ENCODE data around the gene TPST2. TPM values are rescaled to one million over a fixed set of nuclear protein-coding genes. Genes with fewer than 3 reads are reported as not detected.

TPST2 gene
- total and polyA plus RNA-seq, 7 experiments from 2014 or later: 14.4 to 44.8 (median 20.6) TPM

GRCh38 chr22:26579331-26579886 lies 10.5 kb downstream of the TPST2 start:
- intact Hi-C loops (cut with micrococcal nuclease): loop anchor here in 1 of 2 donors (1.0 kb wide), 1 partner anchor 11 kb away; the partner anchor contains the start of gene TPST2
- Mint-ChIP-seq H3K4me1 (peaks cover 46 to 67% (median 58%) of the 10 kb centered on the region in 7 donors), H3K36me3 (peaks cover 0 to 19% (median 0%) of the 10 kb centered on the region in 5 donors)

DNA sequence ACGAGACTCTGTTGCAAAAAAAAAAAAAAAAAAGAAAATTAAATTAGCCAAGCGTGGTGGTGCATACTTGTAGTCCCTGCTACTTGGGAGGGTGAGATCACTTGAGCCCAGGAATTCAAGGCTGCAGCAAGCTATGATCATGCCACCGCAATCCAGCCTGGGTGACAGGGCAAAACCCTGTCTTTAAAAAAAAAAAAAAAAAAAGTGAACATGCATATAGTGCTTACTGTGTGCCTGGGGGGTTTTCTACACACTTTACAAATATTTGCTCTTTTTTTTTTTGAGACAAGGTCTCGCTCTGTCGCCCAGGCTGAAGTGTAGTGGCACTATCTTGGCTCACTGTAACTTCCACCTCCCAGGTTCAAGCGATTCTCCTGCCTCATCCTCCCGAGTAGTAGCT lies 12.9 kb downstream of the TPST2 start:
- ATAC-seq (no peak), DNase-seq (no peak)
- no peaks in the 10 kb centered on the region for H3K9me3 ChIP-seq (ENCODE audit: control insufficient read depth in 2 of 3, low read length in 3 of 3)
- no peaks in the 10 kb centered on the region for H3K9me3 Mint-ChIP-seq
- ChIA-PET CTCF (interaction anchor here (0.7 kb wide), 1 partner anchor 61 kb away, joined by 3 read pairs; no protein-coding TSS in a partner anchor), POLR2A (interaction anchor here (0.6 to 1.5 kb wide), 3 partner anchors 13 to 103 kb away, joined by 3 to 4 read pairs (median 3); partner anchors contain the start of gene TPST2)
- H3K4me3 Mint-ChIP-seq: no peak overlapping the region
- H3K4me3 ChIP-seq (ENCODE audit: low read length): no peak overlapping the region
- H3K36me3 Mint-ChIP-seq: peaks cover 0 to 20% (median 0%) of the 10 kb centered on the region in 5 donors
- H3K27ac Mint-ChIP-seq: peak overlapping the region in 2 of 9 donors; percentile 74 to 91
- H3K27ac ChIP-seq (ENCODE audit: low read depth, low read length): no peak overlapping the region
- no peaks in the 10 kb centered on the region for H3K27me3 Mint-ChIP-seq
- intact Hi-C loops (cut with micrococcal nuclease): no loop called here
- H3K27me3 ChIP-seq (ENCODE audit: control insufficient read depth in 2 of 2, insufficient read depth in 2 of 2, low read length in 2 of 2): no peaks in the 10 kb centered on the region
- peaks cover 32 to 47% of the 10 kb centered on the region in 2 donors for H3K4me1 ChIP-seq (ENCODE audit: control insufficient read depth in 2 of 2, insufficient read depth in 2 of 2, low read length in 2 of 2)
- H3K36me3 ChIP-seq (ENCODE audit: control insufficient read depth in 2 of 3, insufficient read depth in 3 of 3, low read length in 3 of 3): no peaks in the 10 kb centered on the region
- H3K4me1 Mint-ChIP-seq: peaks cover 52 to 80% (median 69%) of the 10 kb centered on the region in 7 donors

More at GRCh38 chr22:26579331-26579886, 10.5 kb downstream of the TPST2 start:
- peak overlapping the region; percentile 87 to 96 (median 92) for H3K27ac Mint-ChIP-seq
- no peaks in the 10 kb centered on the region for H3K9me3 Mint-ChIP-seq
- ChIA-PET CTCF (no interaction called here), POLR2A (no interaction called here)
- no peaks in the 10 kb centered on the region for H3K27me3 ChIP-seq (ENCODE audit: control insufficient read depth in 2 of 2, insufficient read depth in 2 of 2, low read length in 2 of 2)
- H3K4me1 ChIP-seq (ENCODE audit: control insufficient read depth in 2 of 2, insufficient read depth in 2 of 2, low read length in 2 of 2): peaks cover 26 to 47% of the 10 kb centered on the region in 2 donors
- peak overlapping the region; percentile 69 for H3K27ac ChIP-seq (ENCODE audit: low read depth, low read length)
- peak overlapping the region; percentile 56 to 88 (median 79) for H3K4me3 Mint-ChIP-seq
- H3K27me3 Mint-ChIP-seq: no peaks in the 10 kb centered on the region
- DNase-seq (peak; percentile 31 to 55 (median 49)), ATAC-seq (peak; percentile 93)
- H3K36me3 ChIP-seq (ENCODE audit: control insufficient read depth in 2 of 3, insufficient read depth in 3 of 3, low read length in 3 of 3): no peaks in the 10 kb centered on the region
- H3K9me3 ChIP-seq (ENCODE audit: control insufficient read depth in 2 of 3, low read length in 3 of 3): no peaks in the 10 kb centered on the region
- peak overlapping the region; percentile 53 for H3K4me3 ChIP-seq (ENCODE audit: low read length)

DNA sequence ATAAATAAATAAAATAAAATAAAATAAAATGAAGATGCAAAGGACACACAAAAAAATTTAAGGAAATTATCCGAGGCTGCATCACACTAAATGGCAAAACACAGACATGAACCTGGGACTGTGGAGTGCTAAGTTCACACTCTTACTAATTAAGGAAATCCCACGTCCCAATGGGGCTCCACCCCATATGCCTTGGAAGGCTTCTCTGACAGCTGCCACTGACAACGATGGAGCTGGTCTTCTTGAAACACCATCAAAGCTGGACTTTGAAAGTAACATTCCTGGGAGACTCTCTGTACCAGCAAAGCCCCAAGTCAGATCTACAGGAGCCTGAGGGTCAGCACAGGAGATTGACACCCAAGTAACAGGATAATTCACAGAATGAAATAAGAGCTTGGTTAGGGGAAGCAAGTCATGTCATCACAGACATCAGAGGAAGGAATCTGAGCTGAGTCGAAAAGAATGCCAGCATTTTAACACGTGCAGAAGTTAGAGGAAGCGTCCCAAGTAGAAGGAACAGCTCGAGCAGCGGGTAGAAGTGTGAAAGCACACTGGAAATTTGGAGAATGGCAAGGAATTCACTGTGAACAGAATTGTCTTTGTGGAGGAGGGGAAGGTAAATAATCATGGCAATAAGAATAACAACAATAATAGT lies 13.8 kb downstream of the TPST2 start:
- H3K36me3 ChIP-seq (ENCODE audit: control insufficient read depth in 2 of 3, insufficient read depth in 3 of 3, low read length in 3 of 3): no peaks in the 10 kb centered on the region
- H3K9me3 ChIP-seq (ENCODE audit: control insufficient read depth in 2 of 3, low read length in 3 of 3): no peaks in the 10 kb centered on the region
- no peak for ATAC-seq
- H3K4me3 Mint-ChIP-seq: no peak overlapping the region
- intact Hi-C loops (cut with micrococcal nuclease): no loop called here
- ChIA-PET POLR2A (interaction anchor here (0.6 to 1.5 kb wide), 3 partner anchors 14 to 104 kb away, joined by 3 to 4 read pairs (median 3); partner anchors contain the start of gene TPST2), CTCF (interaction anchor here (0.7 kb wide), 1 partner anchor 60 kb away, joined by 3 read pairs; no protein-coding TSS in a partner anchor)
- no peak overlapping the region for H3K27ac ChIP-seq (ENCODE audit: low read depth, low read length)
- DNase-seq: no peak
- H3K27me3 Mint-ChIP-seq: no peaks in the 10 kb centered on the region
- no peaks in the 10 kb centered on the region for H3K9me3 Mint-ChIP-seq
- no peak overlapping the region for H3K4me3 ChIP-seq (ENCODE audit: low read length)
- H3K4me1 Mint-ChIP-seq: peaks cover 50 to 84% (median 73%) of the 10 kb centered on the region in 7 donors
- H3K27me3 ChIP-seq (ENCODE audit: control insufficient read depth in 2 of 2, insufficient read depth in 2 of 2, low read length in 2 of 2): no peaks in the 10 kb centered on the region
- H3K36me3 Mint-ChIP-seq: peaks cover 0 to 19% (median 0%) of the 10 kb centered on the region in 5 donors
- peaks cover 30 to 39% of the 10 kb centered on the region in 2 donors for H3K4me1 ChIP-seq (ENCODE audit: control insufficient read depth in 2 of 2, insufficient read depth in 2 of 2, low read length in 2 of 2)
- H3K27ac Mint-ChIP-seq: peak overlapping the region in 7 of 9 donors; percentile 6 to 76 (median 30)

DNA sequence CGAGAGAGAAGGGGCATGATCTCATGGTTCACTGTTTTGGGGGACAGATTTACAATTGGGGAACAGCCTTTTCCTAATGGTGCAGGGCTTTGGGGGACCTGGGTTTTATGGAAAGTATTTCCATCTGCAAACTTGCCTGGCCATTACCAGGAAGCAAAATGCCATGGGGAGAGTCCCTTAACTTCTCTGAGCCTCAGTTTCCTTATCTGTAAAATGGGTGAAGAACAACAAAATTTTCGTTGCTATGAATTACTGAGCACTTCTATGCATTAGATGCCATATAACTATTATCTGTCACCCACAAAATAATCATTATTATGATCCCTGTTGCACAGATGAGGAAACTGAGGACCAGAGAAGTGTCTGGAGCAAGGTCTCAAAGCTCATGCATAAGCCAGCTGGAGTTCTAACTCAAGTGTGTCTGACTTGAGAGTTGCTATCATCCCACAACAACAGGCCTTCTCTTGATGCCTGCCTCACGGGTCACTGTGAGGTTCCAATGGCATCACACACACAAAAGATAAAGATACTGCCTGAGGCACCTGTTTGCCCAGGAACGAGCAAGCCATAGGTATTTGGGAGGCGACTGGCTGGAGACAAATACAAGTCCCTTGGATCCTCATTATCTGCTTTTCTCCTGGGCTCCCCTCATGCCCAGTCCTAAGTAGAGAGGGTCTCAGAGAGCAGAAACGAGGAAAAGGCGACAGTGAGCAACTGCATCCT lies 15.8 kb downstream of the TPST2 start:
- Histone ChIP-seq H3K9me3 (ENCODE audit: control insufficient read depth in 2 of 3, low read length in 3 of 3) (no peaks in the 10 kb centered on the region), H3K4me3 (ENCODE audit: low read length) (no peak overlapping the region), H3K27ac (ENCODE audit: low read depth, low read length) (no peak overlapping the region), H3K36me3 (ENCODE audit: control insufficient read depth in 2 of 3, insufficient read depth in 3 of 3, low read length in 3 of 3) (no peaks in the 10 kb centered on the region), H3K4me1 (ENCODE audit: control insufficient read depth in 2 of 2, insufficient read depth in 2 of 2, low read length in 2 of 2) (peaks cover 11 to 32% of the 10 kb centered on the region in 2 donors), H3K27me3 (ENCODE audit: control insufficient read depth in 2 of 2, insufficient read depth in 2 of 2, low read length in 2 of 2) (no peaks in the 10 kb centered on the region)
- Mint-ChIP-seq H3K27ac (peak overlapping the region in 8 of 9 donors; percentile 49 to 86 (median 77)), H3K4me1 (peaks cover 38 to 78% (median 63%) of the 10 kb centered on the region in 7 donors), H3K27me3 (no peaks in the 10 kb centered on the region), H3K36me3 (peaks cover 0 to 15% (median 0%) of the 10 kb centered on the region in 5 donors), H3K9me3 (no peaks in the 10 kb centered on the region), H3K4me3 (peak overlapping the region in 1 of 10 donors; percentile 45)
- POLR2A ChIA-PET: interaction anchor here (0.6 kb wide), 1 partner anchor 17 kb away, joined by 6 read pairs; no protein-coding TSS in a partner anchor
- no peak for DNase-seq
- intact Hi-C loops (cut with micrococcal nuclease): no loop called here
- CTCF ChIA-PET: no interaction called here
- ATAC-seq: no peak

DNA sequence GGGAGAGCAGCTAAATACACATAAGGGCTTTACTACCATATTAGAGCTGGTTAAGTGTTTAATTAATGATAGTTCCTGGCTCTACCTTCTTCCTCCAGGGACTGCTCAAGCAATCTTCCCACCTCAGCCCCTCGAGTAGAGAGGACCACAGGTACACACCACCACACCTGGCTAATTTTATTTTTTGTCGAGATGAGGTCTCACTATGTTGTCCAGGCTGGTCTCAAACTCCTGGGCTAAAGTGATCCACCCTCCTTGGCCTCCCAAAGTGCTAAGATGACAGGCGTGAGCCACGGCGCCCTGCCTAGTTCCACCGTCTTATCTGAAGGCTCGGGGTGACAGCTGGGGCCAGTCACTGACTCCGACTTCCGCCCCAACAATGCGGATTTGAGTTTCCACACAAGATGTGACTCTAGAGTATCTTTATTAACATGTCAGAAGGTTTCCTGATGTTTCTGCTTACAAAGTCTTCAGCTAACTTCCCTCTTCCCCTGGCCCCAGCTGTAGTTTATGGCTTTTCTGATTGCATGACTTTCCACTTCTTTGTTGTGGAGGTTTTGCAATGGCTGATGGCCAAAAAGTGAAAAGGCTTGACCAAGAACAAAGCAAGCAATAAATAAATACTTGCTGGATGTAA lies 16.8 kb downstream of the TPST2 start:
- peak; percentile 91 for ATAC-seq
- Mint-ChIP-seq H3K4me1 (peaks cover 34 to 75% (median 57%) of the 10 kb centered on the region in 7 donors), H3K9me3 (no peaks in the 10 kb centered on the region), H3K4me3 (peak overlapping the region in 6 of 10 donors; percentile 14 to 51 (median 33)), H3K27ac (peak overlapping the region; percentile 49 to 86 (median 77)), H3K27me3 (no peaks in the 10 kb centered on the region), H3K36me3 (peaks cover 0 to 12% (median 0%) of the 10 kb centered on the region in 5 donors)
- POLR2A ChIA-PET: interaction anchor here (0.7 kb wide), 1 partner anchor 36 kb away, joined by 7 read pairs; no protein-coding TSS in a partner anchor
- no peaks in the 10 kb centered on the region for H3K27me3 ChIP-seq (ENCODE audit: control insufficient read depth in 2 of 2, insufficient read depth in 2 of 2, low read length in 2 of 2)
- H3K4me3 ChIP-seq (ENCODE audit: low read length): no peak overlapping the region
- intact Hi-C loops (cut with micrococcal nuclease): loop anchor here in 1 of 2 donors (2.0 kb wide), 1 partner anchor 18 kb away; the partner anchor contains the start of gene TPST2
- CTCF ChIA-PET: interaction anchor here (1.0 kb wide), 1 partner anchor 14 kb away, joined by 3 read pairs; no protein-coding TSS in a partner anchor
- no peaks in the 10 kb centered on the region for H3K9me3 ChIP-seq (ENCODE audit: control insufficient read depth in 2 of 3, low read length in 3 of 3)
- H3K27ac ChIP-seq (ENCODE audit: low read depth, low read length): no peak overlapping the region
- no peaks in the 10 kb centered on the region for H3K36me3 ChIP-seq (ENCODE audit: control insufficient read depth in 2 of 3, insufficient read depth in 3 of 3, low read length in 3 of 3)
- peaks cover 6 to 22% of the 10 kb centered on the region in 2 donors for H3K4me1 ChIP-seq (ENCODE audit: control insufficient read depth in 2 of 2, insufficient read depth in 2 of 2, low read length in 2 of 2)
- DNase-seq: no peak

Measured in naive thymus-derived CD4-positive, alpha-beta T cell (primary cell).